SK-N-SH (cell line): ENCODE measurements around the gene PCDHGC5.

Source experiments
- CHD2 ChIP-seq: fragments of 150-350 bp; IDR thresholded peaks from 2 replicates; pipeline ENCODE4 v1.6.1; 2018; ENCODE audit warnings: low read length; ENCODE audit not compliant: partially characterized antibody
- JUND ChIP-seq: IDR thresholded peaks from 2 replicates; pipeline ENCODE4 v1.4.0; 2012
- TAF1 ChIP-seq: IDR thresholded peaks from 2 replicates; pipeline ENCODE4 v1.6.1; 2012; ENCODE audit warnings: low read depth, mild to moderate bottlenecking, low read length, moderate library complexity, borderline replicate concordance
- TF ChIP-seq, protein P1 (sequence below): fragments of 200-600 bp; sonication (generic); IDR thresholded peaks from 2 replicates; pipeline ENCODE4 v1.6.1; 2017; ENCODE audit warnings: antibody characterized with exemption, mild to moderate bottlenecking, moderate library complexity
- TF ChIP-seq, protein P2 (sequence below): IDR thresholded peaks from 2 replicates; pipeline ENCODE4 v1.4.0; 2012; ENCODE audit warnings: low read depth, borderline replicate concordance

DNA sequence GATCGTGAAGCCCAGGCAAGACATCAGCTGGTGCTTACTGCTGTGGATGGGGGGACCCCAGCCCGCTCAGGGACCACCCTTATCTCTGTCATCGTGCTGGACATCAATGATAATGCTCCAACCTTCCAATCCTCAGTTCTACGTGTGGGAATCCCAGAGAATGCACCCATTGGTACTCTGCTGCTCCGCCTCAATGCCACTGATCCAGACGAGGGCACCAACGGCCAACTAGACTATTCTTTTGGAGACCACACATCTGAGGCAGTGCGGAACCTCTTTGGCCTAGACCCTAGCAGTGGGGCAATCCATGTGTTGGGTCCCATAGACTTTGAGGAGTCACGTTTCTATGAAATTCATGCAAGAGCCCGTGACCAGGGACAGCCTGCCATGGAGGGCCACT is 960 bp downstream of the PCDHGC5 start:
- TF ChIP-seq, protein P1, sequence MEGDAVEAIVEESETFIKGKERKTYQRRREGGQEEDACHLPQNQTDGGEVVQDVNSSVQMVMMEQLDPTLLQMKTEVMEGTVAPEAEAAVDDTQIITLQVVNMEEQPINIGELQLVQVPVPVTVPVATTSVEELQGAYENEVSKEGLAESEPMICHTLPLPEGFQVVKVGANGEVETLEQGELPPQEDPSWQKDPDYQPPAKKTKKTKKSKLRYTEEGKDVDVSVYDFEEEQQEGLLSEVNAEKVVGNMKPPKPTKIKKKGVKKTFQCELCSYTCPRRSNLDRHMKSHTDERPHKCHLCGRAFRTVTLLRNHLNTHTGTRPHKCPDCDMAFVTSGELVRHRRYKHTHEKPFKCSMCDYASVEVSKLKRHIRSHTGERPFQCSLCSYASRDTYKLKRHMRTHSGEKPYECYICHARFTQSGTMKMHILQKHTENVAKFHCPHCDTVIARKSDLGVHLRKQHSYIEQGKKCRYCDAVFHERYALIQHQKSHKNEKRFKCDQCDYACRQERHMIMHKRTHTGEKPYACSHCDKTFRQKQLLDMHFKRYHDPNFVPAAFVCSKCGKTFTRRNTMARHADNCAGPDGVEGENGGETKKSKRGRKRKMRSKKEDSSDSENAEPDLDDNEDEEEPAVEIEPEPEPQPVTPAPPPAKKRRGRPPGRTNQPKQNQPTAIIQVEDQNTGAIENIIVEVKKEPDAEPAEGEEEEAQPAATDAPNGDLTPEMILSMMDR: no peak
- TF ChIP-seq JUND (no peak), TAF1 (no peak), CHD2 (no peak)
- TF ChIP-seq, protein P2, sequence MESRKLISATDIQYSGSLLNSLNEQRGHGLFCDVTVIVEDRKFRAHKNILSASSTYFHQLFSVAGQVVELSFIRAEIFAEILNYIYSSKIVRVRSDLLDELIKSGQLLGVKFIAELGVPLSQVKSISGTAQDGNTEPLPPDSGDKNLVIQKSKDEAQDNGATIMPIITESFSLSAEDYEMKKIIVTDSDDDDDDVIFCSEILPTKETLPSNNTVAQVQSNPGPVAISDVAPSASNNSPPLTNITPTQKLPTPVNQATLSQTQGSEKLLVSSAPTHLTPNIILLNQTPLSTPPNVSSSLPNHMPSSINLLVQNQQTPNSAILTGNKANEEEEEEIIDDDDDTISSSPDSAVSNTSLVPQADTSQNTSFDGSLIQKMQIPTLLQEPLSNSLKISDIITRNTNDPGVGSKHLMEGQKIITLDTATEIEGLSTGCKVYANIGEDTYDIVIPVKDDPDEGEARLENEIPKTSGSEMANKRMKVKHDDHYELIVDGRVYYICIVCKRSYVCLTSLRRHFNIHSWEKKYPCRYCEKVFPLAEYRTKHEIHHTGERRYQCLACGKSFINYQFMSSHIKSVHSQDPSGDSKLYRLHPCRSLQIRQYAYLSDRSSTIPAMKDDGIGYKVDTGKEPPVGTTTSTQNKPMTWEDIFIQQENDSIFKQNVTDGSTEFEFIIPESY: no peak
